8988T (cell line): ENCODE results near the gene TMEM270.

Experiments
- DNase-seq: peaks from one replicate; pipeline ENCODE4 v3.0.0; 2011

Gene TMEM270

GRCh38 chr7:73909051-73909941 lies 48.3 kb downstream of the TMEM270 start:
- DNase-seq, result no peak

DNA sequence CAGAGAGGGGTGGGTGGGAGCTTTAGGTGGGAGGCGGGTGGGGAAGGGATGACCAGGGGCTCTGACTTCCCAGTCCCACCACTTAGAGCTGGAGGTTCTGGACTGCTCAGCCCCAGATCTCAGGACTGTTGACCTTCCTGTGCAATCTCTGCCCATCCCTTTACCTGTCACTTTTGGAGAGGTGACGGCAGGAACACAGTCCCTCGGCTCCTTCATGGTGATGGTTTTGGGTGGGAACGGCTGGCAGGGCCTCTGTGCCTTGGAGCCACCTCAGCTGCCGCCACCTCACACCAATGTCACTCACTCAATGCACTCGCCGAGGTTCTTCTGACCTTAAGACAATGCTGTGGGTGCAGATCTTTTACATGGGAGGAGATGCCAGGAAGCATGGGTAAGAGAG lies 49.0 kb downstream of the TMEM270 start:
- no peak for DNase-seq

GRCh38 chr7:73912223-73912622 lies 51.3 kb downstream of the TMEM270 start:
- DNase-seq, result no peak
